ENCODE measurements around the gene MYOCD.

The MYOCD gene

DNA sequence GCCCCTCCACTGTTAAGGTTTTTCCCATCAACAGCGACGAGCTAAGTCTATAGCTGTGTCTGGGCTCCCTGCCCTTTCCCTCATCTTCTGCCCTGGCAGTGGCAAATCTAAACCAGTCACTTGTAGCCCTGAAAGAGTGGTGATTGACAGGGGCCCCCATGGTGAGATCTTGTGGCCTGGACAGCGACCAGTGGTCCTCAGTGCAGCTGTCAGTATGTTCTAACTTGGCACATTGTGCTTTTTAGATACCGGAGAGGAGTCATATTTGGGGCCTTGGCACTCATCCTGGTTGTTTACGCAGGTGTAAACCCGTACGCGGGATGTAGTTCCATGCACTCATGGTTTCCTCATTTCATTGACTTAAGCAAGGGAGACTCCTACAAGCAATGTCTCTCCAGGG, 66.1 kb downstream of the MYOCD start:
- TF ChIP-seq, protein P1, sequence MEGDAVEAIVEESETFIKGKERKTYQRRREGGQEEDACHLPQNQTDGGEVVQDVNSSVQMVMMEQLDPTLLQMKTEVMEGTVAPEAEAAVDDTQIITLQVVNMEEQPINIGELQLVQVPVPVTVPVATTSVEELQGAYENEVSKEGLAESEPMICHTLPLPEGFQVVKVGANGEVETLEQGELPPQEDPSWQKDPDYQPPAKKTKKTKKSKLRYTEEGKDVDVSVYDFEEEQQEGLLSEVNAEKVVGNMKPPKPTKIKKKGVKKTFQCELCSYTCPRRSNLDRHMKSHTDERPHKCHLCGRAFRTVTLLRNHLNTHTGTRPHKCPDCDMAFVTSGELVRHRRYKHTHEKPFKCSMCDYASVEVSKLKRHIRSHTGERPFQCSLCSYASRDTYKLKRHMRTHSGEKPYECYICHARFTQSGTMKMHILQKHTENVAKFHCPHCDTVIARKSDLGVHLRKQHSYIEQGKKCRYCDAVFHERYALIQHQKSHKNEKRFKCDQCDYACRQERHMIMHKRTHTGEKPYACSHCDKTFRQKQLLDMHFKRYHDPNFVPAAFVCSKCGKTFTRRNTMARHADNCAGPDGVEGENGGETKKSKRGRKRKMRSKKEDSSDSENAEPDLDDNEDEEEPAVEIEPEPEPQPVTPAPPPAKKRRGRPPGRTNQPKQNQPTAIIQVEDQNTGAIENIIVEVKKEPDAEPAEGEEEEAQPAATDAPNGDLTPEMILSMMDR (IDR thresholded peaks at IDR 0.05; ENCODE audit: low read length, missing control alignments): no peak
- H3K4me3 ChIP-seq (replicated peaks; ENCODE audit: low read depth, low read length): no peak overlapping the region
- DNase-seq (ENCODE audit: low read depth): no peak

DNA sequence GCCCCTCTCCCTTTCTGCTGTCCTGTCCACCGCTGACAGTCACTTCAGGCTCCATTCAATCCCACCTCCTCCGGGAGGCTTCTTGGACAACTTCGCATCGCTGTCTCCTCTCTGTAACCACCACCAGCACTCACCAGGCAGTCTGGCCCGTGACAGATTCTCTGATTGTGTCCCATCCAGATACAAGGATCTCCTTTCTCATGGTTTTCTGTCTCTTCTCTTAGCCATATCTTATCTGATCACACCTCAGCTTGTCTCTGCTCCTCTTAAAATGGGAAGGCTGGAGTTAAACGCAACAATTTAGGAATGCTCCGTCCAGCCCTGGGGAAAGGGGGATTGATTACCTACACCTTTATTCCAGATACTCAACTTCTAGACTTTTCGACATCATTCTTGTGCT, 66.7 kb downstream of the MYOCD start:
- TF ChIP-seq, protein P1 (IDR thresholded peaks at IDR 0.05; ENCODE audit: low read length, missing control alignments): no peak
- DNase-seq (ENCODE audit: low read depth): no peak

DNA sequence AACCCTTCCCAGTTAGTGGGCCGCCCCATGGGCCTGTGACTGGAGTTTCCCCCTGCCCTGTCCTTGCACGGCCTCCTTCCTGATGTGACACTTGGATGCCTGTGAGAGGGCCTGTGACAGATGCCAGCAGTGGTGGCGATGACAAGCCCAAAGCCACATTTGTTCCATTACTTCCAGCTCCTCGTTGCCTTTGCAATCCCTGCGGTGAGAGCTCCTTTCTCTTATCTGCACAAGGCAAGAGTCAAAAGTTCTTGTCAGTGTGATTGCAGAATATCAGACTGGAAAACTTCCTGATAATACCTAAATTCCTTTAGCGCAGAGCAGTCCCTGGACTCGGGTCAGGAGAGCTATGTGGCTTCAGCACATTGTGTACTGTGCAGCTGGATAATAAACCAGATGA, 69.2 kb downstream of the MYOCD start:
- TF ChIP-seq, protein P1 (IDR thresholded peaks at IDR 0.05; ENCODE audit: low read length, missing control alignments): no peak
- H3K4me3 ChIP-seq (replicated peaks; ENCODE audit: low read depth, low read length): no peak overlapping the region
- DNase-seq (ENCODE audit: low read depth): no peak

More for the DNA sequence above, 66.7 kb downstream of the MYOCD start:
- H3K4me3 ChIP-seq (replicated peaks; ENCODE audit: low read depth, low read length): no peak overlapping the region

DNA sequence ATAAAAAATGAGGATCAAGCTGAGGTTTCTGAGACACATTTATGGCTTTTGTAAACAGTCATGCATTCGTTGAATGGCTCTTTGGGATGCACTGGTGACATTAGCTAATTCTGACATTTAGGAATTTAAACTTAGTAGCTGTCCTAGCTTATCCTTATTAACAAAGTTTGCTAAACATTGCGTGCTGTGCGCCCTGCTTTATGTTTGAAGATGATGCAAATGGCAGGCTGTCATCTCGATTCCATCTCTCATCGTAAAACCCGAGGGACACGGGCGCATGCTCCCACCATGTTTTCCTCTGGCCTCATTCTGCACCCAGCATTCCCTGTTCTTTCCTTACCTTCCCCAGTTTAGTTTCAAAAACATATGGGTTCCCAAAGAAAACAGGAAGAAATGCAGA, 69.8 kb downstream of the MYOCD start:
- DNase-seq (ENCODE audit: low read depth): no peak
- no peak overlapping the region for H3K4me3 ChIP-seq (replicated peaks; ENCODE audit: low read depth, low read length)
- TF ChIP-seq, protein P1 (IDR thresholded peaks at IDR 0.05; ENCODE audit: low read length, missing control alignments): no peak

DNA sequence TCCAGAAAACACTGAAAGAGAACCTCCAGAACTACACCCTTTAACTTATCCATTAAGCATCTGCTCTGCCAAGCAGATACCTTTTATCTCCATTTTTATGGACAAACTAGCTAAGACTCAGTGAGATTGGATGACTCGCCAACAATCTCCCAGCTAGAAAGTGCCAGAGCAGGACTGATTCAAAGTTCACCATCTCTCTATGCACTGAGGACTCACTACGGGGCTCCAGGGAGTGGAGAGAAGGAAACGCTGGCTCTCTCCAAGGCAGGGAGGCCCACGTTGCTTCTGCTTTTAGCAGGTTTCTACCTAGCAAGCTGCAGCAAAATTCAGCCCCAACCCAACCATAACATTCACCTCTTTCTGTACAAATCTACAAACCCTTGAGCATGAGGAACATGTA, 70.8 kb downstream of the MYOCD start:
- no peak for DNase-seq (ENCODE audit: low read depth)
- no peak overlapping the region for H3K4me3 ChIP-seq (replicated peaks; ENCODE audit: low read depth, low read length)
- TF ChIP-seq, protein P1 (IDR thresholded peaks at IDR 0.05; ENCODE audit: low read length, missing control alignments): no peak

DNA sequence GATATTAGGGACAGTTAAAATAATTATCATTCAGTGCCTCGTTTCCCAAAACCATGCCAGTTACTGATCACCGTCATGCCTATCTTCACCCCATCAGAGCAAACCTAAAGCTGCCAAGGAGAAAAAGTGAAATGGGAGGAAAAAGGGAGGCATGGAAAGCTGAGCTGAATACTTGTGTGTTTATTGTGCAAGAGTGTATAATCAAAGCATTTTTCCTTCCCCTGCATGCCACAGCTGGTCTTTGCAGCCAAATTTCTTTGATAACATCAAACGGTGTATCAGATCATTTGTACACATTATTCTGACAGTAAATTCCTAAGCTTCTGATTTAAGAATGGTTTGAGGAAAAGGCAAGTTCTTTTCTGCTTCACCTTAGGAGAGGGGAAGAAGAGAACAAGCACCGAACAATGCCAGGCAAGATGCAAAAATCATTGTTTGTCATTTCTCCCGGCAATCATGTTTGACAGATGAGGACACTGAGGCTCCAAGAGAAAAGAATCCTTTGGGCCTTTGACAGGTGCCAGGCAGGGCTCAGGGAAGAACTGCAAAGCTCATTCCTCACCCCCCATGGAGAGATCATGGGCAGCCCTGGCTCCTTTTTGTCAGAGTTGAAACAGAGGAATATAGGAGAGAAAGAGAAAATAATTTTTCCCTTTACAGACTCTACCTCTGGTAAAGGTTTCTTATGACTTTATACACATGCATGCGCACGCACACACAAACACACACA, 72.2 kb downstream of the MYOCD start:
- TF ChIP-seq, protein P1 (IDR thresholded peaks at IDR 0.05; ENCODE audit: low read length, missing control alignments): no peak
- no peak overlapping the region for H3K4me3 ChIP-seq (replicated peaks; ENCODE audit: low read depth, low read length)

DNA sequence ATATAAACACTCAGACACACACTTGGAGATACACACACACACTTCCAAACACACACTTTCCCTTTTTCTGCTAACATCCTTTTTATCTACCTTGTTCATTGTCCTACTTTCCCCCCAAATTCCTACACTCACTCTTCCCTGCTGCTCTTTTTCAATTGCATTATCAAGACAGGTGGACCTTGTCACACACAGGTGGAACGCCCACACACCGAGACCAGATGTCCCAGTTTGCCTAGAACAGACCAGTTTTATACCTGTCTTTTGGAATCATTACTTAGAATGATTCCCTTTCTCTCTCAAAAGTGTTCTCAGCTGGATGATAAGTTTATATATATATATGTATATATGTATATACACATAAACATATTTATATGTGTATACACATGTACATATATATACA, 72.9 kb downstream of the MYOCD start:
- DNase-seq (ENCODE audit: low read depth): no peak
- H3K4me3 ChIP-seq (replicated peaks; ENCODE audit: low read depth, low read length): no peak overlapping the region
- TF ChIP-seq, protein P1 (IDR thresholded peaks at IDR 0.05; ENCODE audit: low read length, missing control alignments): no peak

More for the DNA sequence above, 72.2 kb downstream of the MYOCD start:
- no peak for DNase-seq (ENCODE audit: low read depth)

Data from fibroblast of pulmonary artery (primary cell).